B cell (primary cell): ENCODE results near the gene NIPAL3. TPM values are rescaled to one million over a fixed set of nuclear protein-coding genes. Genes with fewer than 3 reads are reported as not detected.

ENCODE experiments used
- ATAC-seq: fragments of 200-7000 bp; cut with Tn5 transposase; one replicate; pipeline ENCODE4 v1.10.0; 2021; ENCODE audit warnings: low read depth, mild to moderate bottlenecking, moderate number of reproducible peaks, moderate library complexity
- CTCF ChIA-PET: fragments of 350-600 bp; sonication (Branson Sonifier 250); formaldehyde crosslinking; loops from one replicate; lab custom pipeline; 2021; ENCODE audit warnings: antibody characterized with exemption, inconsistent platforms; lab: Charles Lee
- POLR2A ChIA-PET: fragments of 350-600 bp; sonication (Branson Sonifier 250); formaldehyde crosslinking; loops from one replicate; lab custom pipeline; 2021; ENCODE audit warnings: antibody characterized with exemption; lab: Charles Lee
- DNase-seq: peaks from one replicate; pipeline ENCODE4 v3.0.0; 2013
- H2AFZ ChIP-seq: 2 replicates; pipeline ENCODE4 v1.6.1; 2012; ENCODE audit warnings: mild to moderate bottlenecking, low read depth, low read length; ENCODE audit not compliant: insufficient read depth, poor library complexity, severe bottlenecking
- H3K27ac ChIP-seq, 2 donors: 1 replicate in 1 of 2; 2 replicates in 1 of 2; pipeline ENCODE4 v1.5.1; 2012 to 2013; ENCODE audit warnings: low read length in 2 of 2, mild to moderate bottlenecking in 2 of 2, moderate library complexity in 1 of 2
- H3K27me3 ChIP-seq, 4 experiments: fragments of 200-600 bp in 1 of 4; sonication (generic) in 1 of 4; replicated peaks in 1 of 4; 1 replicate in 2 of 4; 2 replicates in 2 of 4; pipeline versions ENCODE4 v1.6.1 to v1.7.0; 2013 to 2016; ENCODE audit warnings: low read length in 3 of 4, mild to moderate bottlenecking in 2 of 4, mixed read lengths in 1 of 4, moderate library complexity in 1 of 4; ENCODE audit not compliant: insufficient read depth in 4 of 4, control insufficient read depth in 3 of 4; ENCODE audit errors: control extremely low read depth in 1 of 4
- H3K36me3 ChIP-seq, 2 experiments: replicated peaks in 1 of 2; 1 replicate in 1 of 2; 2 replicates in 1 of 2; pipeline versions ENCODE4 v1.6.1 to v1.7.1; 2013; ENCODE audit warnings: low read length in 1 of 2; ENCODE audit not compliant: insufficient read depth in 2 of 2, control insufficient read depth in 1 of 2; ENCODE audit errors: control extremely low read depth in 1 of 2, extremely low read depth in 1 of 2
- H3K4me1 ChIP-seq, 2 donors: fragments of 200-600 bp in 1 of 2; sonication (generic) in 1 of 2; 1 replicate in 1 of 2; 2 replicates in 1 of 2; pipeline versions ENCODE4 v1.5.1 to v1.6.1; 2013 to 2017; ENCODE audit warnings: low read length in 2 of 2; ENCODE audit not compliant: control insufficient read depth in 2 of 2, insufficient read depth in 2 of 2
- H3K4me2 ChIP-seq: replicated peaks from 2 replicates; pipeline ENCODE3; 2012; ENCODE audit warnings: mild to moderate bottlenecking, low read depth, low read length; ENCODE audit not compliant: poor library complexity, severe bottlenecking
- H3K4me3 ChIP-seq, 5 experiments: fragments of 200-600 bp in 1 of 5; sonication (generic) in 1 of 5; 1 replicate in 3 of 5; 2 replicates in 2 of 5; pipeline versions ENCODE4 v1.5.1 to v1.7.0; 2011 to 2016; ENCODE audit warnings: low read length in 4 of 5, mild to moderate bottlenecking in 4 of 5, low read depth in 2 of 5, control low read depth in 1 of 5, moderate library complexity in 1 of 5; ENCODE audit not compliant: insufficient read depth in 1 of 5; ENCODE audit errors: control extremely low read depth in 1 of 5, extremely low read depth in 1 of 5
- H3K79me2 ChIP-seq: fragments of 200-600 bp; sonication (generic); one replicate; pipeline ENCODE4 v1.6.0; 2016; ENCODE audit warnings: low read length; ENCODE audit not compliant: control insufficient read depth, insufficient read depth
- H3K9ac ChIP-seq: fragments of 200-600 bp; sonication (generic); 2 replicates; pipeline ENCODE4 v1.6.1; 2017; ENCODE audit warnings: mild to moderate bottlenecking, low read length, moderate library complexity
- H3K9me3 ChIP-seq, 3 donors: one replicate each; pipeline versions ENCODE4 v1.6.1 to v1.7.1; 2013; ENCODE audit warnings: low read length in 2 of 3; ENCODE audit not compliant: control insufficient read depth in 2 of 3, insufficient read depth in 1 of 3; ENCODE audit errors: control extremely low read depth in 1 of 3
- H4K20me1 ChIP-seq: 2 replicates; pipeline ENCODE4 v1.6.0; 2012; ENCODE audit warnings: mild to moderate bottlenecking, low read length; ENCODE audit not compliant: insufficient read depth, control insufficient read depth, poor library complexity, severe bottlenecking
- H3K27ac Mint-ChIP-seq: one replicate; pipeline ENCODE4 v1.8.0; 2021; ENCODE audit warnings: mixed read lengths
- H3K27me3 Mint-ChIP-seq: one replicate; pipeline ENCODE4 v1.8.0; 2021; ENCODE audit warnings: mixed read lengths
- H3K4me1 Mint-ChIP-seq: one replicate; pipeline ENCODE4 v1.8.0; 2021; ENCODE audit warnings: mixed read lengths
- H3K4me3 Mint-ChIP-seq: one replicate; pipeline ENCODE4 v1.8.0; 2021; ENCODE audit warnings: mixed read lengths
- H3K9me3 Mint-ChIP-seq: one replicate; pipeline ENCODE4 v1.8.0; 2022; ENCODE audit warnings: mixed read lengths; ENCODE audit not compliant: insufficient read depth
- EZH2 ChIP-seq: IDR thresholded peaks from 2 replicates; pipeline ENCODE4 v1.6.1; 2012; ENCODE audit warnings: borderline replicate concordance, low read depth, mild to moderate bottlenecking, moderate library complexity, low read length; ENCODE audit not compliant: insufficient read depth, poor library complexity, severe bottlenecking
- WGBS: methylation state at CpG from one replicate; pipeline ENCODE4 v1.1.5; 2013; ENCODE audit warnings: missing lambda C conversion rate; ENCODE audit not compliant: insufficient coverage; 5-methylcytosine and 5-hydroxymethylcytosine counted together
- intact Hi-C: fragments of 100-400 bp; cut with micrococcal nuclease; formaldehyde crosslinking; loops from one replicate; pipeline ENCODE4 v1.10.0; 2022
- polyA plus RNA-seq: library from polyadenylated mRNA; depleted of rRNA; stranded (reverse); fragments of >200 nt; gene quantifications from 2 replicates; pipeline ENCODE4 v1.2.3, GENCODE V29; 2012
- total RNA-seq, 2 donors: library from RNA; stranded (reverse); fragments of 120-200 nt in 1 of 2; gene quantifications; 1 replicate in 1 of 2; 2 replicates in 1 of 2; pipeline versions ENCODE4 v1.2.3 to v1.2.4, GENCODE V29; 2013 to 2022
- TF ChIP-seq, protein P1 (sequence below): fragments of 200-600 bp; IDR thresholded peaks from one replicate; pipeline ENCODE4 v1.8.0; 2022; ENCODE audit warnings: antibody characterized with exemption, mild to moderate bottlenecking

The NIPAL3 gene
- total and polyA plus RNA-seq, 2 donors (not counting 1 experiment from before 2014, with no cell fraction given): 23.8 to 31.6 TPM

DNA sequence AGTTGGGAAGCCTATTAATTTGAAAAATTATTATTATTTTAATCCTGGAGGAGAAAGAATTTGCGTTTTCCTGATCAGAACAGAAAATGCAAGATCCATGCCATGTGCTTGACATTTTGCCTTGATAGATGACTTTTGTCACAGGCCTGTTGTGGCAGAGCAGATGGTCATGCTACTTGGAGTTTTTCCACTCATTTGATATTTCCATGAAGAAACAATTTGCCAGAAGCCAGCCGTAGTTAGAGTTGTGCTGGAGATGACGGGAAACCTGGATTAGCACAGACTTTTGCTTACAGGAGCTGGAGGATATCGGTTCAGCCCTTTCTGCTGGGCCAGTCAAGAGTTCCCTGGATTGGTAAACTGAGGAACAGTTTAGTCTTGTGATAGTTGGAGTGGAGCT, 90.2 kb downstream of the NIPAL3 start:
- H2AFZ ChIP-seq: no peak overlapping the region
- TF ChIP-seq, protein P1, sequence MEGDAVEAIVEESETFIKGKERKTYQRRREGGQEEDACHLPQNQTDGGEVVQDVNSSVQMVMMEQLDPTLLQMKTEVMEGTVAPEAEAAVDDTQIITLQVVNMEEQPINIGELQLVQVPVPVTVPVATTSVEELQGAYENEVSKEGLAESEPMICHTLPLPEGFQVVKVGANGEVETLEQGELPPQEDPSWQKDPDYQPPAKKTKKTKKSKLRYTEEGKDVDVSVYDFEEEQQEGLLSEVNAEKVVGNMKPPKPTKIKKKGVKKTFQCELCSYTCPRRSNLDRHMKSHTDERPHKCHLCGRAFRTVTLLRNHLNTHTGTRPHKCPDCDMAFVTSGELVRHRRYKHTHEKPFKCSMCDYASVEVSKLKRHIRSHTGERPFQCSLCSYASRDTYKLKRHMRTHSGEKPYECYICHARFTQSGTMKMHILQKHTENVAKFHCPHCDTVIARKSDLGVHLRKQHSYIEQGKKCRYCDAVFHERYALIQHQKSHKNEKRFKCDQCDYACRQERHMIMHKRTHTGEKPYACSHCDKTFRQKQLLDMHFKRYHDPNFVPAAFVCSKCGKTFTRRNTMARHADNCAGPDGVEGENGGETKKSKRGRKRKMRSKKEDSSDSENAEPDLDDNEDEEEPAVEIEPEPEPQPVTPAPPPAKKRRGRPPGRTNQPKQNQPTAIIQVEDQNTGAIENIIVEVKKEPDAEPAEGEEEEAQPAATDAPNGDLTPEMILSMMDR: no peak
- no peak for TF ChIP-seq EZH2
- POLR2A ChIA-PET: no interaction called here
- no peak overlapping the region for H3K27ac Mint-ChIP-seq
- H3K4me1 Mint-ChIP-seq: peaks cover 56% of the 10 kb centered on the region
- no peaks in the 10 kb centered on the region for H3K27me3 ChIP-seq
- CTCF ChIA-PET: interaction anchor here (0.8 to 1.1 kb wide), 3 partner anchors 10 to 306 kb away, joined by 3 to 4 read pairs (median 3); partner anchors contain the start of gene NIPAL3
- ATAC-seq (no peak), DNase-seq (no peak)
- no peak overlapping the region for H3K4me3 ChIP-seq
- H3K9me3 ChIP-seq: no peaks in the 10 kb centered on the region
- no peaks in the 10 kb centered on the region for H3K36me3 ChIP-seq
- H3K27me3 Mint-ChIP-seq: no peaks in the 10 kb centered on the region
- H4K20me1 ChIP-seq: peaks cover 9% of the 10 kb centered on the region
- no peak overlapping the region for H3K9ac ChIP-seq
- H3K27ac ChIP-seq: peak overlapping the region in 1 of 2 donors; percentile 41
- H3K9me3 Mint-ChIP-seq: no peaks in the 10 kb centered on the region
- intact Hi-C loops: no loop called here
- WGBS: 94% methylated on average over 3 of the region's 4 CpGs
- peaks cover 76% of the 10 kb centered on the region for H3K79me2 ChIP-seq
- peaks cover 39 to 42% of the 10 kb centered on the region in 2 donors for H3K4me1 ChIP-seq
- no peak overlapping the region for H3K4me3 Mint-ChIP-seq
- H3K4me2 ChIP-seq: peak overlapping the region; percentile 54

DNA sequence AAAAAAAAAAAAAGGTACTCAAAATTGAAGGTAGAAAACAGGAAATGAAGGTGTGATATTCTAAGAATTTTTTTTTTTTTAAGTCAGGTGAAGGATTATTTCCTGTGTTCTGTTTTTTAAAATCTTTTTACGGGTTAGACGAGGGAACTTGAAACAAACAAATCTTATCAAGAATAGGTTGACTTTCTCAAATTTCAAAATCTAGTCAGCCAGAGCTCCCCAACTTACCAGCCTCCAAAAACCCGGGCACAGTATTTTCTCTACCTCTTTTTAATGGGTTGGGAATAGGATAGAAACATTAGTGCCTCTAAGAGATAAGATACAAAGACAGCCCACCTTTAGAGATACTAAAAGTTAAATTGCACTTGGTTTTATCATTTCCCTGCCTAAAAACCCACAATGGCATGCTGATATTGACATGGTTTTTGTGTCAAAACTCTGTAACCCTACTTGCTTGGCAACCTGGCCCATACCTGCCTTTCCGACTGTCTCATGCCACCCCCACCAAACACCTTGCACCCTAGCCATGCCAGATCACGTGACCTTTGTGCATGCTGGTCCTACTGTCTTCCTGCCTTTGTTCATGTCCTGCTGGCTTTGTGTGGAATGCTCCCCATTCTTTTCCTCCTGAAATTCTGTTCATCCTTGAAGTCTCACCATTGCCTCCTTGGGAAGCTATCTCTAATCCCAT, 91.2 kb downstream of the NIPAL3 start:
- H3K36me3 ChIP-seq: peaks cover 0 to 4% of the 10 kb centered on the region in 2 experiments
- no peaks in the 10 kb centered on the region for H3K27me3 ChIP-seq
- no peaks in the 10 kb centered on the region for H3K9me3 ChIP-seq
- ChIA-PET POLR2A (no interaction called here), CTCF (interaction anchor here (1.1 kb wide), 1 partner anchor 307 kb away, joined by 4 read pairs; no protein-coding TSS in a partner anchor)
- no peak overlapping the region for H3K9ac ChIP-seq
- peak overlapping the region in 1 of 2 donors; percentile 45 for H3K27ac ChIP-seq
- H2AFZ ChIP-seq: no peak overlapping the region
- no peak for TF ChIP-seq EZH2
- TF ChIP-seq, protein P1: no peak
- H3K4me2 ChIP-seq: peak overlapping the region; percentile 54
- H3K79me2 ChIP-seq: peaks cover 85% of the 10 kb centered on the region
- H4K20me1 ChIP-seq: peaks cover 13% of the 10 kb centered on the region
- H3K27me3 Mint-ChIP-seq: no peaks in the 10 kb centered on the region
- no peak overlapping the region for H3K4me3 ChIP-seq
- H3K4me1 Mint-ChIP-seq: peaks cover 50% of the 10 kb centered on the region
- intact Hi-C loops: no loop called here
- peak overlapping the region; percentile 8 for H3K27ac Mint-ChIP-seq
- 97% methylated on average over 2 of the region's 5 CpGs for WGBS
- H3K4me1 ChIP-seq: peaks cover 29 to 32% of the 10 kb centered on the region in 2 donors
- no peak for DNase-seq
- peak overlapping the region; percentile 17 for H3K4me3 Mint-ChIP-seq
- no peaks in the 10 kb centered on the region for H3K9me3 Mint-ChIP-seq
- no peak for ATAC-seq
